ENCODE data around the gene PI4KA. TPM values are rescaled to one million over a fixed set of nuclear protein-coding genes. Genes with fewer than 3 reads are reported as not detected.
"Not testable (repeated sequence)": the region's sequence is repeated elsewhere in the genome, so short reads cannot be mapped to it uniquely, and the experiment has no call there.

Gene PI4KA
- 10 to 100 TPM; 22.4 to 76.9 (median 36.2) TPM for total RNA-seq

- in situ Hi-C loops (cut with MboI; ENCODE audit: low pct_unique_long_range_greater_than_20kb in 2 of 9, low sequenced_read_pairs in 9 of 9, unreplicated experiment in 9 of 9) = no loop called here
- peaks cover 10 to 15% of the 10 kb centered on the region in 2 donors for H3K4me1 ChIP-seq (replicated peaks in 1 of 2)
- peak within 1 kb of the TSS; percentile 59 to 82 (median 68) for H3K4me3 ChIP-seq
- H3K27ac ChIP-seq = peak within 1 kb of the TSS; percentile 96 to 97
- WGBS, 10 experiments = 0% methylated on average over 2 to 3 of the region's 100 CpGs; no CpG with 5 or more reads in 7 of the 10 experiments
- peak; percentile 85 to 93 (median 90) for ATAC-seq (replicated peaks in 6 of 8)
Observed at GRCh38 chr22:20858615-20859416, at the start of gene PI4KA, which contains the start of gene SNAP29. PI4KA (minus strand) TSS chr22:20858811; CDS start chr22:20858725, 86 bp downstream. SNAP29 (plus strand) TSS chr22:20859007; CDS start chr22:20859111, 104 bp downstream.

DNA sequence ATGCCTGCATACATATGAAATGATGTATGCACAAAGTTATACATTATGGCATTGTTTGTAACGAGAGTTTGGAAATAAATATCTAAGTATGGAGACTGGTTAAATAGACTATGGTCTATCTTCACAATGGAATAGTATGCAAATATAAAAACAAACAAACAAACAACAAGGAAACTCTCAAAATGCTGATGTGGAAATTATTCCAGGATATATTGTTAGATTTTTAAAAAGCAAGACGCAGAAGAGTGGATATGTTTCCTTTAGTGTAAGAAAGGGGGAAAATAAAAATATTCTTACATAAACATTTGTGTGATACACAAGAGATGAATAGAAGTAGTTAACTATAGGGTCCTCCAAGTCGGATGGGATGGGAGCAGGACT, 47.8 kb upstream of the PI4KA start:
- Histone ChIP-seq H3K4me1 (replicated peaks in 1 of 2) (no peaks in the 10 kb centered on the region), H3K27ac (no peak overlapping the region), H3K4me3 (no peak overlapping the region)
- no peak for ATAC-seq (replicated peaks in 6 of 8)
- 21 to 81% (median 67%) methylated on average over 2 to 3 of the region's 3 CpGs for WGBS, 10 experiments
- in situ Hi-C loops (cut with MboI; ENCODE audit: low pct_unique_long_range_greater_than_20kb in 2 of 9, low sequenced_read_pairs in 9 of 9, unreplicated experiment in 9 of 9) = loop anchor here in 1 of 9 experiments (25.0 kb wide), 1 partner anchor 106 kb away; the partner anchor contains the start of genes P2RX6 and THAP7

- in situ Hi-C loops (cut with MboI; ENCODE audit: low pct_unique_long_range_greater_than_20kb in 2 of 9, low sequenced_read_pairs in 9 of 9, unreplicated experiment in 9 of 9) = loop anchor here in 1 of 9 experiments (25.0 kb wide), 1 partner anchor 107 kb away; the partner anchor contains the start of genes P2RX6 and THAP7
- Histone ChIP-seq H3K4me3 (no peak overlapping the region), H3K4me1 (replicated peaks in 1 of 2) (no peaks in the 10 kb centered on the region), H3K27ac (no peak overlapping the region)
- peak in 2 of 8 experiments; percentile 27 to 31 for ATAC-seq (replicated peaks in 6 of 8)
- WGBS, 10 experiments = 8 to 86% (median 82%) methylated on average over 1 to 4 of the region's 4 CpGs; no CpG with 5 or more reads in 4 of the 10 experiments
Observed at GRCh38 chr22:20905415-20906386, 47.1 kb upstream of the PI4KA start.

- Histone ChIP-seq H3K4me1 (replicated peaks in 1 of 2) (no peaks in the 10 kb centered on the region), H3K27ac (no peak overlapping the region), H3K4me3 (no peak overlapping the region)
- WGBS, 10 experiments = 25 to 81% (median 51%) methylated on average over 1 to 3 of the region's 3 CpGs; no CpG with 5 or more reads in 2 of the 10 experiments
- ATAC-seq (replicated peaks in 6 of 8) = no peak
- in situ Hi-C loops (cut with MboI; ENCODE audit: low pct_unique_long_range_greater_than_20kb in 2 of 9, low sequenced_read_pairs in 9 of 9, unreplicated experiment in 9 of 9) = loop anchor here in 1 of 9 experiments (25.0 kb wide), 1 partner anchor 107 kb away; the partner anchor contains the start of genes P2RX6 and THAP7
Observed at GRCh38 chr22:20904980-20905355, 46.4 kb upstream of the PI4KA start.

DNA sequence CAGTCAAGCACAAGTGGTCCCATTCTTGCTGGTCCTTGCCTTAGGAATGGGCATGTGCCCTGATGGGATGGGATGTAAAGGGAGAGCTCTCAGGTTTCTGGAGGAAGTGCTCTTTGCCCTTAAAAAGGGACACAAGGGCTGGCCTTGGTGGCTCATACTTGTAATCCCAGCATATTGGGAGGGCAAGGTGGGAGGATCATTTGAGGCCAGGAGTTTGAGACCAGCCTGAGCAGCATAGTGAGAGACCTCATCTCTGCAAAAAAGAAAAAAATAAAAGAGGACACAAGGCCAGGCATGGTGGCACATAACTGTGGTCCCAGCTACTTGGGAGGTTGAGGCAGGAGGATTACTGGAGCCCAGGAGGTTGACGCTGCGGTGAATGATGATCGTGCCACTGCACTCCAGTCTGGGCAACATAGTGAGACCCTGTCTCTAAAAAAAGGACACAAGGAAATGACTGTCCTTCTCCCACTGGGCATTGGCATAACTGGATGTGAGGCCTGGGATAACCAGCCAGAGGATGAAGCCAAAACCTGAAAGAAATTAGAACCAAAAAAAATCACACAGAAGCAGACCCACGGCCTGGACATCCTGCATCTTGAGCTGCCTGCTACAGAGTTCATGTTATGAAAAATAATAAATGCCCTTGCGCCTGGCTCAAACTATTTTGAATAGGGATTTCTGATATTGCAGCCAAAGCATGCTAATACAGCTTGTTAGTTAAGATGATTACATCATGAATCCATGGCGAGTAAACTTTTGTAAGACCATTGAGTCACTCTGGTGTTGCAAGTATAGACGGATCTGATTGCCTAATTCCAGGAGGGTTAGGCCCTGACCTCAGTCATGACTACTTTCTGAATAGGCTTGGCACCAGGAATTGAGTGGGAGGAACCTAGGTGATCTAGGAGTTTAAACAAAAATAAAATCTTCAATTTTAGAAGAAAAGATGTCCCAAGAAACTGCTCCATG, 45.7 kb upstream of the PI4KA start:
- 32 to 89% (median 67%) methylated on average over 3 to 7 of the region's 7 CpGs; no CpG with 5 or more reads in 1 of the 10 experiments for WGBS, 10 experiments
- in situ Hi-C loops (cut with MboI; ENCODE audit: low pct_unique_long_range_greater_than_20kb in 2 of 9, low sequenced_read_pairs in 9 of 9, unreplicated experiment in 9 of 9) = loop anchor here in 1 of 9 experiments (25.0 kb wide), 1 partner anchor 108 kb away; the partner anchor contains the start of genes P2RX6 and THAP7
- Histone ChIP-seq H3K27ac (no peak overlapping the region), H3K4me1 (replicated peaks in 1 of 2) (no peaks in the 10 kb centered on the region), H3K4me3 (no peak overlapping the region)
- ATAC-seq (replicated peaks in 6 of 8) = peak in 4 of 8 experiments; percentile 14 to 99 (median 70)

GRCh38 chr22:20903093-20903492, 44.5 kb upstream of the PI4KA start:
- H3K4me1 ChIP-seq (replicated peaks in 1 of 2) = no peaks in the 10 kb centered on the region
- WGBS, 10 experiments = 80 to 100% (median 100%) methylated on average over 1 to 2 of the region's 2 CpGs
- H3K27ac ChIP-seq = no peak overlapping the region
- H3K4me3 ChIP-seq = no peak overlapping the region
- in situ Hi-C loops (cut with MboI; ENCODE audit: low pct_unique_long_range_greater_than_20kb in 2 of 9, low sequenced_read_pairs in 9 of 9, unreplicated experiment in 9 of 9) = loop anchor here in 1 of 9 experiments (25.0 kb wide), 1 partner anchor 109 kb away; the partner anchor contains the start of genes P2RX6 and THAP7
- ATAC-seq (replicated peaks in 6 of 8) = no peak

GRCh38 chr22:20901093-20902033, 42.8 kb upstream of the PI4KA start:
- not testable (repeated sequence) for H3K4me1 ChIP-seq (replicated peaks in 1 of 2); H3K27ac ChIP-seq; H3K4me3 ChIP-seq; ATAC-seq (replicated peaks in 6 of 8)
- WGBS, 10 experiments = 53 to 100% (median 90%) methylated on average over 1 to 8 of the region's 18 CpGs
- in situ Hi-C loops (cut with MboI; ENCODE audit: low pct_unique_long_range_greater_than_20kb in 2 of 9, low sequenced_read_pairs in 9 of 9, unreplicated experiment in 9 of 9) = loop anchor here in 1 of 9 experiments (25.0 kb wide), 1 partner anchor 111 kb away; the partner anchor contains the start of genes P2RX6 and THAP7

- no peak overlapping the region for H3K4me3 ChIP-seq
- in situ Hi-C loops (cut with MboI; ENCODE audit: low pct_unique_long_range_greater_than_20kb in 2 of 9, low sequenced_read_pairs in 9 of 9, unreplicated experiment in 9 of 9) = loop anchor here in 3 of 9 experiments (25.0 kb wide), 3 partner anchors 112 to 187 kb away; partner anchors contain the start of genes P2RX6 (in 1 of the 3) and THAP7 (in 1 of the 3)
- no peaks in the 10 kb centered on the region for H3K4me1 ChIP-seq (replicated peaks in 1 of 2)
- no peak for ATAC-seq (replicated peaks in 6 of 8)
- WGBS, 10 experiments = 38 to 100% (median 77%) methylated on average over 1 to 5 of the region's 7 CpGs; no CpG with 5 or more reads in 2 of the 10 experiments
- H3K27ac ChIP-seq = no peak overlapping the region
Observed at GRCh38 chr22:20899827-20900423, 41.3 kb upstream of the PI4KA start.

- in situ Hi-C loops (cut with MboI; ENCODE audit: low pct_unique_long_range_greater_than_20kb in 2 of 9, low sequenced_read_pairs in 9 of 9, unreplicated experiment in 9 of 9) = loop anchor here in 2 of 9 experiments (25.0 kb wide), 2 partner anchors 110 to 190 kb away; no protein-coding TSS in a partner anchor
Observed at GRCh38 chr22:20897737-20898136, 39.1 kb upstream of the PI4KA start.

GRCh38 chr22:20890975-20891374, 32.4 kb upstream of the PI4KA start:
- Histone ChIP-seq H3K4me3 (no peak overlapping the region), H3K27ac (no peak overlapping the region), H3K4me1 (replicated peaks in 1 of 2) (no peaks in the 10 kb centered on the region)
- ATAC-seq (replicated peaks in 6 of 8) = no peak
- in situ Hi-C loops (cut with MboI; ENCODE audit: low pct_unique_long_range_greater_than_20kb in 2 of 9, low sequenced_read_pairs in 9 of 9, unreplicated experiment in 9 of 9) = loop anchor here in 2 of 9 experiments (25.0 kb wide), 2 partner anchors 104 to 196 kb away; no protein-coding TSS in a partner anchor
- 82 to 100% (median 93%) methylated on average over 2 to 6 of the region's 6 CpGs; no CpG with 5 or more reads in 1 of the 10 experiments for WGBS, 10 experiments

More at GRCh38 chr22:20897737-20898136, 39.1 kb upstream of the PI4KA start:
- WGBS, 10 experiments = 40 to 100% (median 76%) methylated on average over 1 to 6 of the region's 7 CpGs; no CpG with 5 or more reads in 2 of the 10 experiments
- not testable (repeated sequence) for ATAC-seq (replicated peaks in 6 of 8); H3K4me1 ChIP-seq (replicated peaks in 1 of 2); H3K27ac ChIP-seq; H3K4me3 ChIP-seq
